Epithelial cell of prostate (primary cell): ENCODE results near the gene GHRL.
"Not testable (repeated sequence)": the region's sequence is repeated elsewhere in the genome, so short reads cannot be mapped to it uniquely, and the experiment has no call there.

ENCODE experiments used
- DNase-seq: peaks from one replicate; pipeline ENCODE4 v3.0.0-alpha.2; 2011; ENCODE audit warnings: low read depth, low spot score
- H3K27ac ChIP-seq: fragments of 450-650 bp; 2 replicates; pipeline ENCODE4 v1.5.1; 2017; ENCODE audit warnings: mild to moderate bottlenecking

Gene GHRL

GRCh38 chr3:10303105-10303504 lies 10.4 kb upstream of the GHRL start:
- no peak for DNase-seq
- H3K27ac ChIP-seq: no peak overlapping the region

GRCh38 chr3:10300087-10300486 lies 7.3 kb upstream of the GHRL start:
- H3K27ac ChIP-seq: no peak overlapping the region
- no peak for DNase-seq

- no peak for DNase-seq
- no peak overlapping the region for H3K27ac ChIP-seq
Measured at GRCh38 chr3:10299679-10300078, 6.9 kb upstream of the GHRL start.

- no peak for DNase-seq
- H3K27ac ChIP-seq: no peak overlapping the region
Measured at GRCh38 chr3:10299175-10299574, 6.4 kb upstream of the GHRL start.

- not testable (repeated sequence) for H3K27ac ChIP-seq, DNase-seq
Measured at GRCh38 chr3:10298064-10298463, 5.3 kb upstream of the GHRL start.

GRCh38 chr3:10294030-10294586 lies 1.4 kb upstream of the GHRL start:
- no peak for DNase-seq
- H3K27ac ChIP-seq: no peak overlapping the region

GRCh38 chr3:10291641-10292040 lies 1.1 kb downstream of the GHRL start:
- no peak overlapping the region for H3K27ac ChIP-seq
- no peak for DNase-seq

- no peak overlapping the region for H3K27ac ChIP-seq
- DNase-seq: no peak
Measured at GRCh38 chr3:10290481-10291176, 2.1 kb downstream of the GHRL start.

GRCh38 chr3:10289787-10290355 lies 2.9 kb downstream of the GHRL start:
- no peak for DNase-seq
- no peak overlapping the region for H3K27ac ChIP-seq

- DNase-seq: no peak
- H3K27ac ChIP-seq: no peak overlapping the region
Measured at GRCh38 chr3:10289077-10289476, 3.7 kb downstream of the GHRL start.

GRCh38 chr3:10288575-10288960 lies 4.2 kb downstream of the GHRL start:
- H3K27ac ChIP-seq: no peak overlapping the region
- no peak for DNase-seq

GRCh38 chr3:10287936-10288574 lies 4.7 kb downstream of the GHRL start:
- no peak overlapping the region for H3K27ac ChIP-seq
- DNase-seq: no peak

GRCh38 chr3:10286596-10287295 lies 6.0 kb downstream of the GHRL start:
- DNase-seq: no peak

GRCh38 chr3:10286133-10286524 lies 6.6 kb downstream of the GHRL start:
- no peak for DNase-seq
- H3K27ac ChIP-seq: no peak overlapping the region

More at GRCh38 chr3:10286596-10287295, 6.0 kb downstream of the GHRL start:
- H3K27ac ChIP-seq: no peak overlapping the region

- DNase-seq: no peak
- H3K27ac ChIP-seq: no peak overlapping the region
Measured at GRCh38 chr3:10285272-10286132, 7.2 kb downstream of the GHRL start.

GRCh38 chr3:10284496-10284895 lies 8.3 kb downstream of the GHRL start:
- H3K27ac ChIP-seq: no peak overlapping the region
- no peak for DNase-seq

GRCh38 chr3:10283638-10284037 lies 9.1 kb downstream of the GHRL start:
- DNase-seq: peak; percentile 36

GRCh38 chr3:10281951-10282350 lies 10.8 kb downstream of the GHRL start:
- DNase-seq: no peak
- no peak overlapping the region for H3K27ac ChIP-seq

More at GRCh38 chr3:10283638-10284037, 9.1 kb downstream of the GHRL start:
- H3K27ac ChIP-seq: no peak overlapping the region

GRCh38 chr3:10280571-10280970 lies 12.2 kb downstream of the GHRL start:
- H3K27ac ChIP-seq: no peak overlapping the region
- no peak for DNase-seq

- no peak for DNase-seq
- no peak overlapping the region for H3K27ac ChIP-seq
Measured at GRCh38 chr3:10280177-10280529, 12.6 kb downstream of the GHRL start.
